Fibroblast of lung (primary cell): ENCODE measurements around the gene TAC3.

ENCODE experiments used
- EZH2 ChIP-seq: IDR thresholded peaks from 2 replicates; pipeline ENCODE4 v1.5.1; 2012; ENCODE audit warnings: low read length, control low read depth, mild to moderate bottlenecking; ENCODE audit errors: missing control alignments
- TF ChIP-seq, protein P1 (sequence below), 2 donors: IDR thresholded peaks in 1 of 2; conservative IDR thresholded peaks in 1 of 2; 1 replicate in 1 of 2; 2 replicates in 1 of 2; pipeline ENCODE4 v1.5.1; 2011 to 2012; ENCODE audit warnings: low read length in 2 of 2, control low read depth in 1 of 2, inconsistent platforms in 1 of 2, low read depth in 1 of 2, mild to moderate bottlenecking in 1 of 2

DNA sequence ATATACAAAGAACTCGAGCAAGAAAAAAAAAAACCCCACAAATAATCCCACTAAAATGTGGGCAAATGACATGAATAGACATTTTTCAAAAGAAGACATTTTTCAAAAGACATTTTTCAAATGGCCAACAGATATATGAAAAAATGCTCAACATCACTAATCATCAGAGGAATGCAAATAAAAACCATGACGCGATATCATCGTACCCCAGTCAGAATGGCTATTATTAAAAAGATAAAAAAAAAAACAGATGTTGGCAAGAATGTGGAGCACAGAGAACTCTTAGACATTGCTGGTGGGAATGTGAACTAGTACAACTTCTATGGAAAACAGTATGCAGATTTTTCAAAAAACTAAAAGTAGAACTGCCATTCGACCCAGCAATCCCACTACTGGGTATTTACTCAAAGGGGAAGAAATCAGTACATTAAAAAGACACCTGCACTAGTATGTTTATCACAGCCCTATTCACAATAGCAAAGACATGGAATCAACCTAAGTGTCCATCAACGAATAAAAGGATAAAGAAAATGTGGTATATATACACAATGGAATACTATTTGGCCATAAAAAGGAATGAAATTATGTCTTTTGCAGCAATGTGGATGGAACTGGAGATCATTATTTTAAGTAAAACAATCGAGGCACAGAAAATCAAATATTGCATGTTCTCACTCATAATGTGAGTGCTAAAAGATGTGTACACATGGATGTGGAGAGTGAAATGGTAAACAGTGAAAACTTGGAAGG lies 26.3 kb downstream of the TAC3 start:
- TF ChIP-seq, protein P1, sequence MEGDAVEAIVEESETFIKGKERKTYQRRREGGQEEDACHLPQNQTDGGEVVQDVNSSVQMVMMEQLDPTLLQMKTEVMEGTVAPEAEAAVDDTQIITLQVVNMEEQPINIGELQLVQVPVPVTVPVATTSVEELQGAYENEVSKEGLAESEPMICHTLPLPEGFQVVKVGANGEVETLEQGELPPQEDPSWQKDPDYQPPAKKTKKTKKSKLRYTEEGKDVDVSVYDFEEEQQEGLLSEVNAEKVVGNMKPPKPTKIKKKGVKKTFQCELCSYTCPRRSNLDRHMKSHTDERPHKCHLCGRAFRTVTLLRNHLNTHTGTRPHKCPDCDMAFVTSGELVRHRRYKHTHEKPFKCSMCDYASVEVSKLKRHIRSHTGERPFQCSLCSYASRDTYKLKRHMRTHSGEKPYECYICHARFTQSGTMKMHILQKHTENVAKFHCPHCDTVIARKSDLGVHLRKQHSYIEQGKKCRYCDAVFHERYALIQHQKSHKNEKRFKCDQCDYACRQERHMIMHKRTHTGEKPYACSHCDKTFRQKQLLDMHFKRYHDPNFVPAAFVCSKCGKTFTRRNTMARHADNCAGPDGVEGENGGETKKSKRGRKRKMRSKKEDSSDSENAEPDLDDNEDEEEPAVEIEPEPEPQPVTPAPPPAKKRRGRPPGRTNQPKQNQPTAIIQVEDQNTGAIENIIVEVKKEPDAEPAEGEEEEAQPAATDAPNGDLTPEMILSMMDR (conservative IDR thresholded peaks at IDR 0.05 in 1 of 2, IDR thresholded peaks at IDR 0.05 in 1 of 2; ENCODE audit: low read depth in 1 of 2, low read length in 2 of 2), result no peak
- TF ChIP-seq EZH2, result no peak
